HTERT RPE-1 (cell line): ENCODE data around the gene RETN.

ENCODE experiments used
- in situ Hi-C: fragments of 300-500 bp; cut with MboI; formaldehyde crosslinking; loops from 4 replicates; pipeline ENCODE4 v1.14.3; 2020; ENCODE audit warnings: low sequenced_read_pairs

The RETN gene

GRCh38 chr19:7705387-7706187 is 36.7 kb downstream of the RETN start:
- in situ Hi-C loops = no loop called here

DNA sequence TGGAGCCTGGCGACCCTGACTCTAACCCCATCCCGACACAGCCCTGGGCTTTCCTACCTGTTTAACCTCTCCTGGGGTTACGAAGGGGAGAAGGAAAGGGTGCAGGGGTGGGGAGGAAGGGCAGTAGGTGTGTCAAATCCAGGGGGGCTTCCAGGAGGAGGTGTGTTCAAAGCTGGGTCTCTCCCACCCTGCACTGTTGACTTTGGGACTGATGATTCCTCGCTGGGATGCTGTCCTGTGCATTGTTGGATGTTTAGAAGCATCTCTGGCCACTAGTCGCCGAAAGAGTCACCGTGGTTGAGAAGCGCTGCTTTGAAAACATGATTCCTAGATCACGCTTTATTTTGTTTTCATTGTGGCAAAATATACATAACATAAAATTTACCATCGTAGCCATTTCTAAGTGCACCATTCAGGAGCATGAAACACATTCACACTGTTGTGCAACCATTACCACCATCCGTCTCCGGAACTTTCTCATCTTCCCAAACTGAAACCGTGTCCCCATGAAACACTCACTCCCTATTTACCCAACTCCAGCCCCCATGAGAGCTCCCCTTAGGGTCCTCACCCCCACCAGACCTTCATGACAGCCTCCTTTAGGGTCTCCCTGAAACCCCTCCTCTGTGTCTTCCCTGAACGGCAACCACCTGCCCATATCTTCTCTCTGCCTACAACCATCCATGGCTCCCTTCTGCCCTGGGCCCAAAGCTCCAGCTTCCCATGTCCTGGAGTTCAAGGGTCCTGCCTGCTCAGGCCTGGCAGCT is 37.5 kb downstream of the RETN start:
- in situ Hi-C loops = no loop called here

DNA sequence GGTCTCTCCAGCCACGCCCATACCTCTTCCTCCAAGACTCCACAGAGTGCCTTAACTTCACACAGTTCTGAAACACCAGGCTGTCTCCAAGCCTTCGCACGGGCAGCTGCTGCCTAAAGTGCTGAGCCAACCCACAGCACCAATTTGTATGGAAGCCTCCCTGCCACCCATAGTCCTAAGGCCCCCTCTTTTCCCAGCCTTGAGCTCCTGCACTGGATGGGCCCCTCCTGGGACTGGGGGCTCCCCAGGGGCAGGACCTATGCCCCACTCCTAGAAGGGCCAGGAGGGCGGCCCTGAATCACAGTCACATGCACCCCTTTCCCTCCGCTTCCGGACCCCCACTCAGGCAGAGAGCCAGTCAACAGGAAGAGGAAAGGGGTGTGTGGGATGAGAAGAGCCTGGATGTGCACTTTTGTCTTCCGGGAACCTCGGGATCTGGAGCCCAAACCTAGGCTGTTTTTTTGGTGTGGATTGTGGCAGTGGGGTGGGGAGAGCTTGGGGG is 38.2 kb downstream of the RETN start:
- in situ Hi-C loops = no loop called here

GRCh38 chr19:7709932-7710460 is 41.1 kb downstream of the RETN start:
- in situ Hi-C loops = no loop called here

DNA sequence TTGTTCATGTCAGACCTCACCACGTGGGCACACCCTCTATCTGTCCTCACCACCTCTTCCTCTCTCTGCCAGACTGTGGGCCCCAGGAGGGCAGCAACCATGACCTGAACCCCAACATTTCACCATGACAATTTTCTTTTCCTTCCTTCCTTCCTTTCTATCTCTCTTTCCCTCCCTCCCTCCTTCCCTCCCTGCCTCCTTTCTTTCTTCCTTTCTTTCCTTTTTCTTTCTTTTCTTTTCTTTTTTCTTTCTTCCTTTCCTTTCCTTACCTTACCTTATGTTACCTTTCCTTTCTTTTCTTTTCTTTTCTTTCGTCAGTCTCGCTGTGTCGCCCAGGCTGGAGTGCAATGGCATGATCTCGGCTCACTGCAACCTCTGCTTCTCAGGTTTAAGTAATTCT is 41.8 kb downstream of the RETN start:
- in situ Hi-C loops = no loop called here

- in situ Hi-C loops = no loop called here
These were observed 46.8 kb downstream of the RETN start for GRCh38 chr19:7715671-7716070.

DNA sequence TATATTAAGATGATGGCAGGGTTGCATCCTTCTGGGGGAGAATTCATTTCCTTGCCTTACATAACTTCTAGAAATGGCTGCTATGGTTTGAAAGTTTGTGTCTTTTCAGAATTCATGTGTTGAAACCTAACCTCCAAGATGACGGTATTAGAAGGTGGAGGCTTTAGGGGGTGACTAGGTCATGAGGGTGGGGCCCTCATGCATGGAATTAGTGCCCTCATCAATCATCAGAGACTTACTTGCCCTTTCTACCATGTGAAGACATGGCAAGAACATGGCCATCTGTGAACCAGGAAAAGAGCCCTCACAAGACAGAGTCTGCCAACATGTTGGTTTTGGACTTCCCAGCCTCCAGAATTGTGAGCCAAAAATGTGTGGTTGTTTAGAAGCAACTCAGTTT is 47.9 kb downstream of the RETN start:
- in situ Hi-C loops = no loop called here

GRCh38 chr19:7718668-7719067 is 49.8 kb downstream of the RETN start:
- in situ Hi-C loops = no loop called here
